Progenitor cell of endocrine pancreas (in vitro differentiated cells): ENCODE data around the gene KDM5A. TPM values are rescaled to one million over a fixed set of nuclear protein-coding genes. Genes with fewer than 3 reads are reported as not detected.
"Not testable (repeated sequence)": the region's sequence is repeated elsewhere in the genome, so short reads cannot be mapped to it uniquely, and the experiment has no call there.

Experiments used
- DNase-seq: peaks from one replicate; pipeline ENCODE4 v3.0.0; 2021; ENCODE audit warnings: low spot score; ENCODE audit not compliant: unreplicated experiment
- H3K27ac Mint-ChIP-seq: 2 replicates; pipeline ENCODE4 v1.8.0; 2021; ENCODE audit warnings: mild to moderate bottlenecking, moderate library complexity, mixed read lengths
- H3K27me3 Mint-ChIP-seq: 2 replicates; pipeline ENCODE4 v1.8.0; 2021; ENCODE audit warnings: mixed read lengths
- H3K36me3 Mint-ChIP-seq: 2 replicates; pipeline ENCODE4 v1.8.0; 2022; ENCODE audit warnings: mixed read lengths; ENCODE audit not compliant: insufficient read depth
- H3K4me1 Mint-ChIP-seq: 2 replicates; pipeline ENCODE4 v1.8.0; 2021; ENCODE audit warnings: low read depth, mixed read lengths
- H3K4me3 Mint-ChIP-seq: 2 replicates; pipeline ENCODE4 v1.8.0; 2021; ENCODE audit warnings: low read depth, mild to moderate bottlenecking, moderate library complexity, mixed read lengths
- H3K9me3 Mint-ChIP-seq: 2 replicates; pipeline ENCODE4 v1.8.0; 2021; ENCODE audit warnings: low read depth, mixed read lengths
- CTCF ChIP-seq: fragments of 200-600 bp; sonication (generic); IDR thresholded peaks from one replicate; pipeline ENCODE4 v1.5.0; 2021; ENCODE audit warnings: antibody characterized with exemption, mild to moderate bottlenecking; ENCODE audit not compliant: unreplicated experiment
- long read RNA-seq: library from polyadenylated mRNA; unstranded; transcript quantifications from one replicate; pipeline ENCODE4 v2.0.0, GENCODE V29; 2020
- total RNA-seq: library from RNA; stranded (reverse); gene quantifications from 2 replicates; pipeline ENCODE4 v1.2.1, GENCODE V29; 2021

Gene KDM5A
- 137 and 138 TPM in 2 replicates for total RNA-seq
- long read RNA-seq, partial matches to known transcripts, result 408 of 469 reads
- long read RNA-seq, other reads (novel, unspliced or antisense), result 59 of 469 reads

- Mint-ChIP-seq H3K27me3 (no peaks in the 10 kb centered on the region), H3K9me3 (peaks cover 3% of the 10 kb centered on the region), H3K4me1 (peaks cover 24% of the 10 kb centered on the region), H3K27ac (peak within 1 kb of the TSS; percentile 99), H3K4me3 (peak within 1 kb of the TSS; percentile 93), H3K36me3 (peaks cover 8% of the 10 kb centered on the region)
- peak; percentile 89 for DNase-seq
- no peak for TF ChIP-seq CTCF
Observed at GRCh38 chr12:389142-390096, at the start of gene KDM5A. TSS of gene KDM5A (minus strand) at chr12:389320. CDS start at chr12:389091, 229 bp downstream.

GRCh38 chr12:435737-436136, 46.6 kb upstream of the KDM5A start:
- not testable (repeated sequence) for H3K27me3 Mint-ChIP-seq, H3K4me3 Mint-ChIP-seq, H3K27ac Mint-ChIP-seq, DNase-seq, H3K4me1 Mint-ChIP-seq, H3K9me3 Mint-ChIP-seq
- H3K36me3 Mint-ChIP-seq, result peaks cover 37% of the 10 kb centered on the region

- no peak overlapping the region for H3K27ac Mint-ChIP-seq
- no peaks in the 10 kb centered on the region for H3K4me1 Mint-ChIP-seq
- no peaks in the 10 kb centered on the region for H3K9me3 Mint-ChIP-seq
- peaks cover 20% of the 10 kb centered on the region for H3K36me3 Mint-ChIP-seq
- H3K4me3 Mint-ChIP-seq, result no peak overlapping the region
- no peaks in the 10 kb centered on the region for H3K27me3 Mint-ChIP-seq
- no peak for TF ChIP-seq CTCF
- DNase-seq, result no peak
Observed at GRCh38 chr12:422526-422925, 33.4 kb upstream of the KDM5A start.

- Mint-ChIP-seq H3K9me3 (no peaks in the 10 kb centered on the region), H3K36me3 (peaks cover 22% of the 10 kb centered on the region), H3K27me3 (no peaks in the 10 kb centered on the region), H3K4me3 (no peak overlapping the region), H3K27ac (no peak overlapping the region), H3K4me1 (no peaks in the 10 kb centered on the region)
- no peak for TF ChIP-seq CTCF
- no peak for DNase-seq
Observed at GRCh38 chr12:418432-418831, 29.3 kb upstream of the KDM5A start.

GRCh38 chr12:414859-415258, 25.7 kb upstream of the KDM5A start:
- Mint-ChIP-seq H3K4me1 (no peaks in the 10 kb centered on the region), H3K36me3 (peaks cover 35% of the 10 kb centered on the region), H3K4me3 (no peak overlapping the region), H3K9me3 (no peaks in the 10 kb centered on the region), H3K27me3 (no peaks in the 10 kb centered on the region), H3K27ac (no peak overlapping the region)
- TF ChIP-seq CTCF, result no peak
- DNase-seq, result no peak
